SU-DHL-6 (cell line): ENCODE results near the gene NBPF14.
"Not testable (repeated sequence)": the region's sequence is repeated elsewhere in the genome, so short reads cannot be mapped to it uniquely, and the experiment has no call there.

Experiments used
- H2AFZ ChIP-seq: fragments of 200-600 bp; sonication (generic); 2 replicates; pipeline ENCODE4 v1.6.1; 2014; ENCODE audit warnings: low read depth, mild to moderate bottlenecking, moderate library complexity, mixed read lengths, antibody characterized with exemption, low read length; ENCODE audit not compliant: severe bottlenecking
- H3F3A ChIP-seq: fragments of 200-600 bp; shearing (Covaris generic); 2 replicates; pipeline ENCODE4 v1.6.0; 2016; ENCODE audit warnings: antibody characterized with exemption, mild to moderate bottlenecking; ENCODE audit not compliant: insufficient read depth
- H3K27ac ChIP-seq: fragments of 200-600 bp; sonication (generic); 2 replicates; pipeline ENCODE4 v1.5.1; 2016; ENCODE audit warnings: low read depth, mild to moderate bottlenecking, low read length, moderate library complexity, mixed read lengths
- H3K27me3 ChIP-seq: fragments of 200-600 bp; sonication (generic), shearing (Covaris generic); 2 replicates; pipeline ENCODE4 v1.6.0; 2014; ENCODE audit warnings: mild to moderate bottlenecking, low read length
- H3K36me3 ChIP-seq: fragments of 200-600 bp; sonication (generic); 2 replicates; pipeline ENCODE4 v1.6.1; 2014; ENCODE audit warnings: mild to moderate bottlenecking, low read length, mixed read lengths
- H3K4me2 ChIP-seq: fragments of 300-600, 200-600 bp; shearing (Covaris generic), sonication (generic); 2 replicates; pipeline ENCODE4 v1.6.0; 2014; ENCODE audit warnings: low read length, low read depth, mild to moderate bottlenecking; ENCODE audit not compliant: poor library complexity, severe bottlenecking
- H3K4me3 ChIP-seq: fragments of 200-600 bp; sonication (generic); 2 replicates; pipeline ENCODE4 v1.5.1; 2014; ENCODE audit warnings: antibody characterized with exemption, low read length, mild to moderate bottlenecking, mixed read lengths; ENCODE audit not compliant: insufficient read depth, poor library complexity, severe bottlenecking
- H3K79me2 ChIP-seq: fragments of 200-600 bp; sonication (generic); 2 replicates; pipeline ENCODE4 v1.6.1; 2014; ENCODE audit warnings: mild to moderate bottlenecking, low read length, moderate library complexity; ENCODE audit not compliant: insufficient read depth
- H3K9ac ChIP-seq: fragments of 200-600 bp; sonication (generic); 2 replicates; pipeline ENCODE4 v1.7.0; 2014; ENCODE audit warnings: mild to moderate bottlenecking, low read length
- H3K9me2 ChIP-seq: fragments of 200-600 bp; sonication (generic); replicated peaks from 2 replicates; pipeline ENCODE4 v1.6.1; 2014; ENCODE audit warnings: low read length; ENCODE audit not compliant: insufficient read depth
- H3K9me3 ChIP-seq: fragments of 200-600 bp; sonication (generic); 2 replicates; pipeline ENCODE4 v1.6.1; 2014; ENCODE audit warnings: low read length, mixed read lengths; ENCODE audit not compliant: insufficient read depth
- H4K20me1 ChIP-seq: fragments of 200-600 bp; sonication (generic); 2 replicates; pipeline ENCODE4 v1.6.1; 2014; ENCODE audit warnings: low read depth, mild to moderate bottlenecking, antibody characterized with exemption, low read length, moderate library complexity, mixed read lengths

Gene NBPF14, protein sequence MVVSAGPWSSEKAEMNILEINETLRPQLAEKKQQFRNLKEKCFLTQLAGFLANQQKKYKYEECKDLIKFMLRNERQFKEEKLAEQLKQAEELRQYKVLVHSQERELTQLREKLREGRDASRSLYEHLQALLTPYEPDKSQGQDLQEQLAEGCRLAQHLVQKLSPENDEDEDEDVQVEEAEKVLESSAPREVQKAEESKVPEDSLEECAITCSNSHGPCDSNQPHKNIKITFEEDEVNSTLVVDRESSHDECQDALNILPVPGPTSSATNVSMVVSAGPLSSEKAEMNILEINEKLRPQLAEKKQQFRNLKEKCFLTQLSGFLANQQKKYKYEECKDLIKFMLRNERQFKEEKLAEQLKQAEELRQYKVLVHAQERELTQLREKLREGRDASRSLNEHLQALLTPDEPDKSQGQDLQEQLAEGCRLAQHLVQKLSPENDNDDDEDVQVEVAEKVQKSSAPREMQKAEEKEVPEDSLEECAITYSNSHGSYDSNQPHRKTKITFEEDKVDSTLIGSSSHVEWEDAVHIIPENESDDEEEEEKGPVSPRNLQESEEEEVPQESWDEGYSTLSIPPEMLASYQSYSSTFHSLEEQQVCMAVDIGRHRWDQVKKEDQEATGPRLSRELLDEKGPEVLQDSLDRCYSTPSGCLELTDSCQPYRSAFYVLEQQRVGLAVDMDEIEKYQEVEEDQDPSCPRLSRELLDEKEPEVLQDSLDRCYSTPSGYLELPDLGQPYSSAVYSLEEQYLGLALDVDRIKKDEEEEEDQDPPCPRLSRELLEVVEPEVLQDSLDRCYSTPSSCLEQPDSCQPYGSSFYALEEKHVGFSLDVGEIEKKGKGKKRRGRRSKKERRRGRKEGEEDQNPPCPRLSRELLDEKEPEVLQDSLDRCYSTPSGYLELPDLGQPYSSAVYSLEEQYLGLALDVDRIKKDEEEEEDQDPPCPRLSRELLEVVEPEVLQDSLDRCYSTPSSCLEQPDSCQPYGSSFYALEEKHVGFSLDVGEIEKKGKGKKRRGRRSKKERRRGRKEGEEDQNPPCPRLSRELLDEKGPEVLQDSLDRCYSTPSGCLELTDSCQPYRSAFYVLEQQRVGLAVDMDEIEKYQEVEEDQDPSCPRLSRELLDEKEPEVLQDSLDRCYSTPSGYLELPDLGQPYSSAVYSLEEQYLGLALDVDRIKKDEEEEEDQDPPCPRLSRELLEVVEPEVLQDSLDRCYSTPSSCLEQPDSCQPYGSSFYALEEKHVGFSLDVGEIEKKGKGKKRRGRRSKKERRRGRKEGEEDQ (N-terminal part only)

DNA sequence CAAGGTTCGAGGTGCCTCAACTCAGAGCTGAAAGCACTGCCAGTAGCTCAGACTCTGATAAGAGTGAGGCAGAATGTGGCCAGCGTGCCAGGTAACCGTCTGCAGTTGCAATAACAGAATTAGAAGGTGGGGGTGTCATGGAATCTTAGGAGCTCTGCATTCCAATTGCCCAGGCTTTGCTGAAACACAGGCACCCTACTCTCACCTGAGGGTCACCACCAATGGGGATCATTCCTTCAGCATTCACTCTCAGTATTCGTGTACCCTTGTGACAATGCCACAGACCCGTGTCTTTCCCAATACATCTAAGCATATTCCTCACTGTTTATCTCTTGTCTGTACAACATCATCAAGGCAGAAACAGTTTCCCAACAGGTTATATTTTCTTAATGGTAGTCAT, at the start of gene NBPF14:
TSS of gene NBPF14 (minus strand) at position 101 of the 400 bp plus-strand sequence. CDS start 294 bp downstream, outside the sequence.
- not testable (repeated sequence) for H3K27ac ChIP-seq, H4K20me1 ChIP-seq, H3K4me2 ChIP-seq, H3K79me2 ChIP-seq, H3K27me3 ChIP-seq, H3K9ac ChIP-seq, H3K9me3 ChIP-seq, H3F3A ChIP-seq, H3K36me3 ChIP-seq, H3K9me2 ChIP-seq, H2AFZ ChIP-seq, H3K4me3 ChIP-seq

DNA sequence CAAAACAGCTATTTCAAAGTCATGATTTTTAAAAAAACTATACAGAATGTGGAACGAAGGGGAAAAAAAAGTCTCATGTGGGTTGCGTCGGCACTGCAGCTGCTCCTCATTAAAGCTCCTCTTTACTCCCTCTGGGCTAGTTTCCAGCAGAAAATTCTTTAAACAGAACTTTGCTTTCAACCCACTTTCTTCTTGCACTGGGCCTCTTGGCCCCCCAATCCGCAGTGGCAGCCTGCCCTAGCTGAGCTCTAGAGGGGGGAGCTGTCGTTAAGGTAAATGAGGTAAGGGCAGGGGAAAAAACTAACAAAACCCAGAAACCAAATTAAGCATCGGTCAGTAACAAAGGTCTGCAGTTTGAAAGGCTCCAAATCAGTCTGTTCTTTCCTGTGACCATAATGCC, 29.6 kb upstream of the NBPF14 start:
- not testable (repeated sequence) for H2AFZ ChIP-seq, H3K79me2 ChIP-seq, H3K36me3 ChIP-seq, H3K27ac ChIP-seq, H3K9ac ChIP-seq, H3K9me3 ChIP-seq, H3F3A ChIP-seq, H3K9me2 ChIP-seq, H3K4me3 ChIP-seq, H3K4me2 ChIP-seq, H3K27me3 ChIP-seq, H4K20me1 ChIP-seq

DNA sequence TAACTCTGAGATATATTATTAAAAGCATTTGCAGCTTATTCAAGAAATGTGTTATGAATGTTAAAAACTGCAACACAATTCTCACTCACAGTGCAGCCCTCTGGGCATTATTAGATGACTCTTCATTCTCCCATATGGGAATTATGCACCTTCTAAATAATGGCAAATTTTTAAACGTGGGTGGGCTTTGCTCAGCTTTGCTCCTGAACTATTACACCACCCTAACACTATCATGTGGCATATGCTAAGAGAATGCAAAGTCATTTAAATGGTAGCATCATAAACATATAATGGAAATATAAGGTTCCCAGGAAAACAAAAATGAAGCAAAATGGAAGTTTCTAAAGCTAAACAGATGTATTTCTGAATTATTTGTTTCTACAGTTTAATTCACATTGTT, 22.4 kb upstream of the NBPF14 start:
- not testable (repeated sequence) for H2AFZ ChIP-seq, H3K27me3 ChIP-seq, H3K4me3 ChIP-seq, H3K9me3 ChIP-seq, H3F3A ChIP-seq, H3K9me2 ChIP-seq, H3K9ac ChIP-seq, H3K79me2 ChIP-seq, H3K27ac ChIP-seq, H3K4me2 ChIP-seq, H3K36me3 ChIP-seq, H4K20me1 ChIP-seq

DNA sequence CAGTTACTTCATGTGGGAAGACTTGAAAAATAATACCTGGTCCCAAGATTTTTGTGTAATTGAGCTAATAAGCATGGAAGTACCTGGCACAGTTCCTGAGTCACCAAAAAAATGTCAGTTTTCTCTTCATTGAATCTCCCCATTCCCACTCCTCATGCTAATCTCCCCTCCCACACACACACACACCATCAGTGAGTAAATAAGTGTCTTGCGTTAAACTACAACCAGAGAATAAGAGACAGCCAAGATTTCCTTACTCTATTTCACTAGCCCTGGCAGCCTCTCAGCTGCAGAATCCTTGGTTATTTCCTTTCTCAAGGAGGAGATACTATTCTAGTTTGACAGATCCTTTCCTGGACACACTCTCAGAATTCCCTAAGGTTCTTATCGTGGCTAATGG, 9.5 kb upstream of the NBPF14 start:
- H3K4me3 ChIP-seq, H3K9ac ChIP-seq, H3F3A ChIP-seq, H3K36me3 ChIP-seq, H3K9me2 ChIP-seq, H3K4me2 ChIP-seq, H2AFZ ChIP-seq, H3K27me3 ChIP-seq, H3K9me3 ChIP-seq, H3K27ac ChIP-seq, H3K79me2 ChIP-seq, H4K20me1 ChIP-seq: not testable (repeated sequence)

DNA sequence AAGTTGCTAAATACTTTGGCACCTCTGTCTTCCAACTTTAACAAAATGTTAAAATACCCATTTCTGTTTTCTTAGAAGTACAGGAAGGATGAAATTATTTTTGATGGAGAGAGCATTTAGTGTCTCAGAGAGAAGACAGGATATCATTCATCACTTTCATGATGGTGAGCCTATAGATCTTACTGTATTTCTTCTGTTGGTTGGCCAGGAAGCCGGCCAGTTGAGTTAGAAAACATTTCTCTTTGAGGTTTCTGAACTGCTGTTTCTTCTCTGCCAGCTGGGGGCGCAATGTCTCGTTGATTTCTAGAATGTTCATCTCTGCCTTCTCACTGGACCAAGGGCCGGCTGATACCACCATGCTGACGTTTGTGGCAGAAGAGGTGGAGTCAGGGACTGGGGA, 451 bp downstream of the NBPF14 start:
- not testable (repeated sequence) for H3K27ac ChIP-seq, H3K9me3 ChIP-seq, H3K9me2 ChIP-seq, H2AFZ ChIP-seq, H3F3A ChIP-seq, H4K20me1 ChIP-seq, H3K4me2 ChIP-seq, H3K36me3 ChIP-seq, H3K27me3 ChIP-seq, H3K79me2 ChIP-seq, H3K9ac ChIP-seq, H3K4me3 ChIP-seq

DNA sequence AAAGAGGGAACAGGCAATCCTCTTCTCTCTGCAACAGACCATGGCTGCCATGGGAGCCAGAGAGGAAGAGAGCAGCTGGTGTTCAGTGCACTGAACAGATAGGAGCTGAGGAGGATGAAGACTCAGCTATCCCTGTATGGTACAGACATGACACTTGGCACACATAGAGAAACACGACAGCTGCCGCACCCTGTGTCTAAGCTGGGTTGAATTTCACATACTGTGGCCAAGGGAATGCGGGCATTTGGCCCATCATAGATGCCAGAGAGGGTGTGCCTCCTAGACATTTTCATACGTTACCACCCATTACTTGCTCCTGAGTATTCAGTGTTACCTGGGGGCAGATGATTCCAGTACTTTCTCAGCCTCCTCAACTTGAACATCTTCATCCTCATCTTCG, 4.7 kb downstream of the NBPF14 start:
- not testable (repeated sequence) for H3K4me3 ChIP-seq, H3K27ac ChIP-seq, H3K9ac ChIP-seq, H2AFZ ChIP-seq, H4K20me1 ChIP-seq, H3K79me2 ChIP-seq, H3K4me2 ChIP-seq, H3K36me3 ChIP-seq, H3K9me2 ChIP-seq, H3K9me3 ChIP-seq, H3F3A ChIP-seq, H3K27me3 ChIP-seq

DNA sequence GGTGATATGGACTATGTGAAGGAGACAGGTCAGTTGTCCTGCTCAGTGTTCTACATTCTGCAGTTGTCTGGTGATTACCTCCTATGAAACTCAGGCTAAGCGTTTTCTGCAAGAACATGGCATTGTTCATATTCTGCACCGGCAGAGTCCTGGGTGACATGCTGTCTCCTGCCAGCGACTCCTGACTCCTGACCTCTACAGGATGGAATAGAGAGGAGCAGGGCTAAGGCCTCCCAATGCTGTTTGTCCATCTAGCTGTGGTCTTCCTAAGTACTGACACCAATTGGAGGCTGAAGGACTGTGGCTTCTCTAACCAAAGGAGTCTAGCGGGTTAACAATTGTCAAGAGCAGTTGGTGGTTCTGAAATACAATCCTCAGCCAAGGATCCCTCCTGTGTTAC, 63.7 kb downstream of the NBPF14 start:
- not testable (repeated sequence) for H3K4me3 ChIP-seq, H3K9me2 ChIP-seq, H3F3A ChIP-seq, H3K79me2 ChIP-seq, H3K27ac ChIP-seq, H3K4me2 ChIP-seq, H4K20me1 ChIP-seq, H3K9ac ChIP-seq, H3K27me3 ChIP-seq, H3K36me3 ChIP-seq, H2AFZ ChIP-seq, H3K9me3 ChIP-seq
